Cardiac septum (tissue), 1 donor: ENCODE results near the gene ABHD5. TPM values are rescaled to one million over a fixed set of nuclear protein-coding genes. Genes with fewer than 3 reads are reported as not detected.

Experiments used
- DNase-seq: peaks from one replicate; pipeline ENCODE4 v3.0.0-alpha.2; 2020; ENCODE audit warnings: low spot score
- intact Hi-C: fragments of 100-400 bp; cut with DNase I; formaldehyde crosslinking; loops from one replicate; pipeline ENCODE4 v1.14.0; 2022
- total RNA-seq: library from RNA; stranded (reverse); fragmentation: NEBNext Ultra II Directional; extraction: Animal tissue kit (Norgen Biotek cat#: 25700); gene quantifications from one replicate; pipeline ENCODE4 v1.2.1, GENCODE V29; 2021
- donor health status: DM: no; HTN: no; CAD: no.

The ABHD5 gene
- total RNA-seq, 1 donor from 2014 or later = 23.5 TPM

GRCh38 chr3:43742920-43743319, 52.2 kb downstream of the ABHD5 start:
- intact Hi-C loops = no loop called here
- DNase-seq = no peak

- intact Hi-C loops = no loop called here
- DNase-seq = no peak
Measured at GRCh38 chr3:43747641-43748040, 56.9 kb downstream of the ABHD5 start.

- intact Hi-C loops = no loop called here
- DNase-seq = no peak
Measured at GRCh38 chr3:43748179-43748578, 57.4 kb downstream of the ABHD5 start.

DNA sequence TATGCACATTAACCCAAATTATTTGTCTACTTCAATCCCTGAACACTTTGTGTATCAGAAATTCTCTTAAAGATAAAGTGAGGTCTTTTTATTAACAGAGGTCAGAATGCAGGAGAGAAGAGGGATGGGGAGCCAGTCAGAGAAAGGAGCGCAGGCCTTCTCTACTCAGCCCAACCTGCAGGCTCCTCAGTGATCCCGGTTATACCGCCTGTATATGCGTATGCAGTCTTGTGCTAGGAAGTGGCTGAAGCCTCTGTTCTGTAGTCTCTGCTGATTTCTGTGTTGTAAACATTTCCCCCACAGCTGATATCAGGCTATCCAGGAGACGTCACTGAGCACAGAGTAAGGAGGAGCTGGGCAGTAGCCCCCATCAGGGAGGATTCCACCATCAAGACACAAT, 57.9 kb downstream of the ABHD5 start:
- no peak for DNase-seq
- intact Hi-C loops = no loop called here

DNA sequence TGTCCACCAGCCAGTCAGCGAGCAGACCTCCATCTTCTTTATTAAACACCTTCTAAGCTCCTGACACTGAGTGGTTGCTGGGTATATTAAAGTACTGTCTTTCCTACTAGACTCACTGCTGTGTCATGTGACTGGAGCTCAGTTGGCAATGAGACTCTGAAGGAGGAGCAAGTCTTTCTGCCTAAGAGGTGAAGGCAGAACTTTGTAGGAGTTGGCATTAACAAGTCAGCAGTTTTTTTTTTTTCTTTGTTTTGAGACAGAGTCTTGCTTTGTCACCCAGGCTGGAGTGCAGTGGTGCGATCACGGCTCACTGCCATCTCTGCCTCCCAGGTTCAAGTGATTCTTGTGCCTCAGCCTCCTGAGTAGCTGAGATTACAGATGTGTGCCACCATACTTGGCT, 62.2 kb downstream of the ABHD5 start:
- no peak for DNase-seq
- intact Hi-C loops = loop anchor here (10.0 kb wide), 1 partner anchor 208 kb away; no protein-coding TSS in a partner anchor

- intact Hi-C loops = loop anchor here (10.0 kb wide), 1 partner anchor 209 kb away; no protein-coding TSS in a partner anchor
- no peak for DNase-seq
Measured at GRCh38 chr3:43753741-43754715, 63.3 kb downstream of the ABHD5 start.

DNA sequence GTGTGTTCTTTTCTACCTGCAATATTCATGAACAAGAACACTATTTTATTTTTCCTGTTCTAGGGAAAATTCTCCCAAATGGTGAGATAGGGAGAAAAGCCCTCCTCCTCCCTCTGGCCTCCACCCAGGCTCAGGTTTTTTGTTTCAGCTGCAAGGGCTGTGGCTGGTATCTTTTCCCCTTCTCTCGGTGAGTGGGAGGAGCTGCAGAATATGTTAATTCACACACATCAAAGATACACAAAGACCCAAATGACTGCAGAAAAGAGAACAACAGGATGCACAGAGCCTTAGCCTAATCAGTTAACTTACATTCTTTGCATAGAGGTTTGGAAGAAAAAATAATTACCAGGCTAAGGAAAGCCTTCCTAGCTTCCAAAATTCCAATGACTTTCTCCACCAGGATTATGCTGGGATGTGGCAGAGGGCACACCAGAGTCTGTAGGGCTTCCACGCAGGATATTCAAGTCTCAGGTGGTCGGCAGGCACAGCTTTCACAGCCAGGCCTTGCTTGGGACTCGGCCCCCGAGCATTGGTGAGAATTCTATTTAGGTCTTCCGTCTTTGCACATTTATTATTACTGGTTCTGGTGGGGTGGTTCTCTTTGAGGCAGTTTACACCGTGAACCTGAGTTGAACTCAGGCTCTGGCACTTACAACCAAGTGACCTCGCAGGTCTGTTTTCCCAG, 64.9 kb downstream of the ABHD5 start:
- intact Hi-C loops = loop anchor here (10.0 kb wide), 1 partner anchor 211 kb away; no protein-coding TSS in a partner anchor
- no peak for DNase-seq

DNA sequence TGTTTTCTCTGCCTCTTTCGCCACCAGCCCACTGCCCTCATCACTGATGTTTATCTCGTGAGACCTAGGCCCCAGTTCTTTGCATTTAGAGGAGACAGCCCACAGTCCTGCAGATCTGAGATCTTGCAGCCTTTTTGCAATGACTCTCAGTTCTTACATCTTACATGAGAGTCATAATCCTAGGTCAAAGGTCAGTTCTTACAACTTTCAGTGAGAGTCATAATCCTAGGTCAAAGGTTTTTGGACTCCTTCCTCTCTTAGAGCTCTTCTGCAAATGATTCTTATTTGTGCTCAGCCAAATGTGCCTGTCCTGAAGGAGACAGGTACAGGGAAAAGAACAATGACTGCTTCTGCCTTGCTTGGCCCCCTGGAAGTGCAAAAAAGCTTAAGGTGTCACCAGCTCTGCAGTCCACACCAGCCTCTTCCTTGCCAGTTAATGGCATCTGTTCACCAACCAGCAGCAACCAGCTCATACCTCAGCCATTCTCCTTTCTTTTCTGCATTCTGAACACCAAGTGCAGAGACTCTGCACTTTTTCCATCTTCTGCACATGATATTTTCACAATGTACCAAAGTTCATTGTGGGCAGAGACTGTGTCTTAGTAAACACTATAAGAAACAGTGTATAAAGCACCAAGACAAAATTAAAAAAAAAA, 67.1 kb downstream of the ABHD5 start:
- DNase-seq = no peak
- intact Hi-C loops = loop anchor here (10.0 kb wide), 1 partner anchor 213 kb away; no protein-coding TSS in a partner anchor

DNA sequence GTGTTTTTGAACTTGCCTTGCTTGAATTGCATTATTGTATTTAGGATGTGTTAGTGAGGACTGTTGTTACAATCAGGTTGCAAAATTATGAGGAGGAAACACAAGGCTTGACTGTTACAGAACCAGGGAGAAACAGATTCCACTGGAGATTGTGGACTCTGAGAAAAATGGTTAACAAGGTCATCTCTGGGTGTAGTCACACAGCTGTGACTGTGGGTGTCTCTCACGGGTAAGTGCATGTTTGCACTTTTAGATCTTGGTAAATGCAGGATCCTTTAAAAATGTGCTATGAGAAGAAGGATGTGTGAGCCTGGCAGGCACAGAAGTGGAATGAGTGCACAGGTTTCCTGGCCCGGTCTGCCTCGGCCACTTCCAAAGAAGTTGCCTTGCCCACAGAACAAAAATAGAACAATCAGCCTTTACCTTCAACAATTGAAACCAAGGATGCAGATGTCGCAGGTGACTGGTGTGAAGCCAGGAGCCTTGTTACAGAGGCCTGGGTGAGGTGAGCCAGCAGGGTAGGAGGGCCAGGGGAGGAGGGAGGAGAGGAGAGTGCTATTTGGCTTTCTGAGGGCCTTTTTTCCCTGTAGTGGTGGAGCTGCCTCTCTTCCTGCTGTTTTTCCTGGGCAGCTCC, 68.0 kb downstream of the ABHD5 start:
- intact Hi-C loops = loop anchor here (1.0 to 10.0 kb wide), 2 partner anchors 11 to 214 kb away; no protein-coding TSS in a partner anchor
- DNase-seq = no peak

DNA sequence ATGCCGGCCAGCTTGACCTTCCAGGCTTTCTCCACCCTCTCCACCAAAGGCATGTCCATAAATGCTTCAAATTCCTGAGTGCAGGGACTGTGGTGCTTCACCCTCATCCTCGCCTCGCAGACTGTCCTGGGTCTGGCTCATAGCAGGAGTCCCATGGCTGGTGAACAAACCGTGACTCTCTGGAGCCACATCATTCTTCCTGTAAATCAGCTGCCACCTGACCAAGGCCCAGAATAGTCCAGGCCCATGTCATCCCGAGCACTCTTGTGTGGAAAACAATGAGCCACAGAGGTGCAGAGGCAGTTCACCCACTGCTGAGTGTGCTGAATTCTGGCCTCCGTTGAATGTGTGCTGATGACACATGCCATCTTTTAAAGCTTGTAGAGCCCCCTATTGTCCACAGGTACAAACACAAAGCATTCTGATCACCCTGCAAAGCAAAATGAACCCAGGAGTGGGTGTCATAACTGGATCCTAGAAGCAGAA, 68.6 kb downstream of the ABHD5 start:
- no peak for DNase-seq
- intact Hi-C loops = loop anchor here (1.0 to 10.0 kb wide), 2 partner anchors 10 to 215 kb away; no protein-coding TSS in a partner anchor

DNA sequence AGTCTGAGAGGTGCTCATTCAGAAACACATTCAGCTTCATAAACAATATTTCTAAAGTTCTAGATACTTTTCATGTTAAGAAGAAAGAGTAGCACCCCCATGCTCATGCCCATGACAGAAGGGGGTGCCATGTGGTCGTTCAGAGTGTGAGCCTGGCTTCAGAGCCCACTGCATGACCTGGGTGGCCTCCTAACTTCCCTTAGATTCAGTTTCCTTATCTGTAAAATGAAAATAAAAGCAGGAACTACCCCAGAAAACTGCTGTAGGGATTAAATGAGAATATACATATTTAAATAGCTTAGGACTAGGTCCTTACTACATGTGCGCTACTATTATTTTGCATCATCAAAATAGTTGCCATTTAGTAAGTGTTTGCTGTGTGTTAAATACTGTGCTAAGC, 69.2 kb downstream of the ABHD5 start:
- DNase-seq = no peak
- intact Hi-C loops = loop anchor here (1.0 to 10.0 kb wide), 2 partner anchors 9 to 215 kb away; no protein-coding TSS in a partner anchor

GRCh38 chr3:43760938-43761337, 70.2 kb downstream of the ABHD5 start:
- intact Hi-C loops = no loop called here
- DNase-seq = no peak

DNA sequence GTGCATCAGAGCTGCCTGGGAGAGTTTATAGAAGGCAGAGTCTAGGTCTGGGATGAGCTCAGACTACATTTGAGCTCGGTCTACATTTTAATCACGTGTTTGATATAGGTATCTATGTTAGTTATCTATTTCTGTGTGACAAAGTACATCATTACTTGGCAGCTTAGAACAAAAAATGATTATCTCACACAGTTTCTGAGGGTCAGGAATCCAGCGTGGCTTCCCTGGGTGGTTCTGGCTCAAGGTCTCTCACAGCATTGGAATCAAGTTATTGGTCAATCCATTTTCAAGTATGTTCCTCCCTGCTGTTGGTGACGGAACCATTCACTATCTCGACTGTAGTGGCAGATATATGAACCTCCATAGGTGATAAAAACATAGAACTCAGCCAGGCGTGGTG, 71.7 kb downstream of the ABHD5 start:
- no peak for DNase-seq
- intact Hi-C loops = no loop called here

GRCh38 chr3:43764056-43764455, 73.3 kb downstream of the ABHD5 start:
- intact Hi-C loops = no loop called here
- no peak for DNase-seq

DNA sequence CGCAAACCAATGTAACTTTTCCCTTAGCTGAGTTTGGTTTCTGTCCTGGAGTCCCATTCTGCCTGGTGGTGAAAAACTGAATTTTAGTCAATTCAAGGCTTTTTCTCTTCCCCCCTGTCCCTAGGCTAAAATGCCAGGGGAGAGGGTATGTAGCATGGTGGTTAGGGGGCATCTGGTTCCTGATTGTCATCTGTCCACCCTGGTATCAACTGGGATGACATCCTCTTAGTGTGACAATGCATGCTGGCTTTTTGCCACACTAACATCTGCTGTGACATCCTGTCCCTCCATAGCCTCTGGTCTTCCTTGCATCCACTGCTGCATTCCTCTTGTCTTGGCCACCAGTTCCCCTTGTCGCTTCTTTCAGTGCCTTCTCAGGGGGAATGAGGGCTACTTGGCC, 73.7 kb downstream of the ABHD5 start:
- intact Hi-C loops = no loop called here
- no peak for DNase-seq

- intact Hi-C loops = loop anchor here (5.0 kb wide), 1 partner anchor 143 kb away; the partner anchor contains the start of gene ANO10
Measured at GRCh38 chr3:43765521-43765971, 74.8 kb downstream of the ABHD5 start.

DNA sequence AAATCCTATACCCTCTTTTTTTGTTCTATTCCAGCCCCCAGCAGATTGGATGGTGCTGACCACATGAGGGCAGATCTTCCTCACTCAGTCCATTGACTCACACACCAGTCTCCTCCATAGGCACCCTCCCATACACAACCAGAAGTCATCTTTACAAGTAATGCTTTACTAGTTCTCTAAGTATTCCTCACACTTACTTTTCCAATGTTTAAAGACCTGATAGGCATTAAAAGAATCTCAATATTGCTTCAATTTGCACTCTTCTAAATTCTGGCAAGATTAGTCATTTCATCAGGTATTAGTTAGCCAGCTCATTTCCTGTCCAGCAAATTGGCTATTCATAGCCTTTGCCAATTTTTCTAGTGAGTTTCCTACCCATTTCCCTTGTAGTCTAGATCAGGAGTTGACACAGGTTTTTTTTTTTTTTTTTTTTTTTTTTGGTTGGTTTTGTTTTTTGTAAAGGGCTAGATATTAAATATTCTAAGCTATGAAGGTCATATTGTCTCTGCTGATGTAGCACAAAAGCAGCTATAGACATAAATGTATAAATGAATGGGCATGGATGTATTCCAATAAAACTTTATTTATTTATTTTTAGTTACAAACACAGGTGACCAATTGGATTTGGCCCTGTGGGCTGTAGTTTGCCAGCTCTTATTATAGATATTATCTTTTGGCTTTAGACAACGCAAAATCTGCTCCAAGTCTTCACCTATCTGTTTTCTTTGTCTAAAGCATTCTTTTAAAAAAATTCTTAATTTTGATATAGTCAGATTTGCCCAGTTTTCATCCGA, 76.1 kb downstream of the ABHD5 start:
- DNase-seq = no peak
- intact Hi-C loops = loop anchor here (5.0 kb wide), 1 partner anchor 145 kb away; the partner anchor contains the start of gene ANO10

More at GRCh38 chr3:43765521-43765971, 74.8 kb downstream of the ABHD5 start:
- DNase-seq = no peak

GRCh38 chr3:43768381-43768973, 77.7 kb downstream of the ABHD5 start:
- intact Hi-C loops = loop anchor here (2.0 to 5.0 kb wide), 2 partner anchors 78 to 146 kb away; partner anchors contain the start of genes ABHD5 and ANO10
- no peak for DNase-seq
